HCT116 (cell line): ENCODE results near the gene CDRT15L2. TPM values are rescaled to one million over a fixed set of nuclear protein-coding genes. Genes with fewer than 3 reads are reported as not detected.
"Not testable (repeated sequence)": the region's sequence is repeated elsewhere in the genome, so short reads cannot be mapped to it uniquely, and the experiment has no call there.

Experiments
- ATAC-seq: fragments of 200-7000 bp; cut with Tn5 transposase; 2 replicates; pipeline ENCODE4 v1.9.1; 2020; ENCODE audit warnings: mild to moderate bottlenecking, moderate library complexity
- BruUV-seq: library from RNA; stranded (reverse); fragments of 400-500 nt; replicated peaks from 2 replicates; lab custom pipeline; 2021; lab: Mats Ljungman, UMichigan
- CTCF ChIA-PET: fragments of 300-600 bp; sonication (Branson Sonifier 250); formaldehyde crosslinking; loops from one replicate; lab custom pipeline; 2021; ENCODE audit warnings: antibody characterized with exemption; lab: Charles Lee
- POLR2A ChIA-PET: fragments of 300-600, 350-600 bp; sonication (Branson Sonifier 250); formaldehyde crosslinking; loops from one replicate; lab custom pipeline; 2021; ENCODE audit warnings: antibody characterized with exemption; lab: Charles Lee
- RAD21 ChIA-PET, 2 experiments: fragments of 300-600 bp; sonication (Branson Sonifier 250); formaldehyde crosslinking; loops; one replicate each; lab custom pipeline; 2023; ENCODE audit warnings: low total read pairs in 2 of 2; ENCODE audit not compliant: uncharacterized antibody in 2 of 2, unreplicated experiment in 2 of 2, low non-redundant PET in 1 of 2; lab: Charles Lee
- DNase-seq: peaks from one replicate; pipeline ENCODE4 v3.0.0-alpha.2; 2010; ENCODE audit warnings: low read depth, low spot score
- H2AFZ ChIP-seq: fragments of 200-600 bp; shearing (Covaris generic), sonication (generic); 2 replicates; pipeline ENCODE4 v1.6.1; 2017; ENCODE audit warnings: low read depth, mixed run types, mixed read lengths, antibody characterized with exemption, low read length; ENCODE audit not compliant: poor library complexity, severe bottlenecking
- H3K27ac ChIP-seq: 2 replicates; pipeline ENCODE4 v1.5.1; 2012; ENCODE audit warnings: low read depth, low read length
- H3K27me3 ChIP-seq: fragments of 200-600 bp; sonication (generic); 2 replicates; pipeline ENCODE4 v1.6.1; 2016; ENCODE audit warnings: mixed run types, low read length, mixed read lengths; ENCODE audit not compliant: insufficient read depth
- H3K36me3 ChIP-seq, 2 experiments: fragments of 200-500 bp in 1 of 2; fragments of 200-600 bp in 1 of 2; sonication (Bioruptor generic) in 1 of 2; sonication (generic) in 1 of 2; 2 replicates each; pipeline versions ENCODE4 v1.5.1 to v1.6.1; 2014 to 2016; ENCODE audit warnings: low read length in 2 of 2, inconsistent platforms in 1 of 2, mixed read lengths in 1 of 2, mixed run types in 1 of 2; ENCODE audit not compliant: insufficient read depth in 2 of 2, control insufficient read depth in 1 of 2
- H3K4me1 ChIP-seq, 2 experiments: fragments of 200-600 bp in 1 of 2; sonication (generic) in 1 of 2; 2 replicates each; pipeline versions ENCODE4 v1.5.1 to v1.6.1; 2012 to 2017; ENCODE audit warnings: low read length in 2 of 2, inconsistent platforms in 1 of 2, mild to moderate bottlenecking in 1 of 2, mixed read lengths in 1 of 2, mixed run types in 1 of 2, moderate library complexity in 1 of 2; ENCODE audit not compliant: insufficient read depth in 2 of 2, control insufficient read depth in 1 of 2
- H3K4me2 ChIP-seq: fragments of 200-600 bp; sonication (generic); 2 replicates; pipeline ENCODE4 v1.6.1; 2017; ENCODE audit warnings: mixed run types, low read length, mixed read lengths
- H3K4me3 ChIP-seq, 2 experiments: fragments of 200-600 bp in 1 of 2; sonication (generic) in 1 of 2; replicated peaks in 1 of 2; 2 replicates each; pipeline ENCODE4 v1.5.1; 2011 to 2016; ENCODE audit warnings: low read length in 2 of 2, control low read depth in 1 of 2, low read depth in 1 of 2, mild to moderate bottlenecking in 1 of 2, mixed read lengths in 1 of 2, mixed run types in 1 of 2
- H3K79me2 ChIP-seq: fragments of 200-600 bp; sonication (generic); 2 replicates; pipeline ENCODE4 v1.6.1; 2017; ENCODE audit warnings: mild to moderate bottlenecking, mixed run types, low read length, moderate library complexity, mixed read lengths; ENCODE audit not compliant: insufficient read depth
- H3K9ac ChIP-seq: fragments of 200-600 bp; sonication (generic); 2 replicates; pipeline ENCODE4 v1.6.1; 2016; ENCODE audit warnings: low read length, mixed read lengths
- H3K9me2 ChIP-seq: fragments of 200-600 bp; sonication (generic), shearing (Covaris generic); 2 replicates; pipeline ENCODE4 v1.6.1; 2017; ENCODE audit warnings: mixed run types, mild to moderate bottlenecking, moderate library complexity; ENCODE audit not compliant: insufficient read depth
- H3K9me3 ChIP-seq, 2 experiments: fragments of 200-500 bp in 1 of 2; fragments of 200-600 bp in 1 of 2; sonication (Bioruptor generic) in 1 of 2; sonication (generic) in 1 of 2; 2 replicates each; pipeline ENCODE4 v1.6.1; 2014 to 2017; ENCODE audit warnings: low read length in 2 of 2, mixed read lengths in 2 of 2, inconsistent platforms in 1 of 2, low read depth in 1 of 2, mild to moderate bottlenecking in 1 of 2, mixed run types in 1 of 2, moderate library complexity in 1 of 2; ENCODE audit not compliant: control insufficient read depth in 1 of 2, insufficient read depth in 1 of 2
- H4K20me1 ChIP-seq: fragments of 200-600 bp; sonication (generic), shearing (Covaris generic); 2 replicates; pipeline ENCODE4 v1.6.1; 2017; ENCODE audit warnings: mixed run types, mild to moderate bottlenecking, moderate library complexity; ENCODE audit not compliant: insufficient read depth
- CTCF ChIP-seq, 3 experiments: fragments of 200-600 bp in 1 of 3; sonication (generic) in 1 of 3; IDR thresholded peaks in 2 of 3; conservative IDR thresholded peaks in 1 of 3; 2 replicates each; pipeline ENCODE4 v1.5.1; 2012 to 2017; ENCODE audit warnings: low read depth in 2 of 3, low read length in 2 of 3, antibody characterized with exemption in 1 of 3, borderline replicate concordance in 1 of 3, control low read depth in 1 of 3, mild to moderate bottlenecking in 1 of 3, mixed read lengths in 1 of 3, mixed run types in 1 of 3, moderate library complexity in 1 of 3; ENCODE audit not compliant: insufficient read depth in 1 of 3
- ELF1 ChIP-seq: IDR thresholded peaks from 2 replicates; pipeline ENCODE4 v1.6.1; 2012; ENCODE audit warnings: low read depth, borderline replicate concordance
- EZH2 ChIP-seq: fragments of 200-600 bp; sonication (generic); IDR thresholded peaks from 2 replicates; pipeline ENCODE4 v1.6.1; 2017; ENCODE audit warnings: antibody characterized with exemption, mixed run types
- ZNF274 ChIP-seq: fragments of 200-500 bp; sonication (Bioruptor generic); IDR thresholded peaks from 2 replicates; pipeline ENCODE4 v1.6.1; 2014; ENCODE audit warnings: mild to moderate bottlenecking, low read depth, low read length, inconsistent platforms
- intact Hi-C: fragments of 100-400 bp; cut with micrococcal nuclease; formaldehyde crosslinking; loops from 2 replicates; pipeline ENCODE4 v1.10.0; 2022
- total RNA-seq: library from RNA; stranded (reverse); gene quantifications from one replicate; pipeline ENCODE4 v1.2.1, GENCODE V29; 2021; ENCODE audit not compliant: unreplicated experiment

The CDRT15L2 gene
- total RNA-seq, 1 experiment from 2014 or later = not detected

GRCh38 chr17:20558096-20558495, 21.4 kb upstream of the CDRT15L2 start:
- H3K4me2 ChIP-seq, POLR2A ChIA-PET, BruUV-seq, H3K9me3 ChIP-seq, H3K27ac ChIP-seq, DNase-seq, H2AFZ ChIP-seq, H3K4me3 ChIP-seq, RAD21 ChIA-PET, H4K20me1 ChIP-seq, H3K36me3 ChIP-seq, CTCF ChIA-PET, H3K79me2 ChIP-seq, H3K27me3 ChIP-seq, H3K9me2 ChIP-seq, ATAC-seq, intact Hi-C loops, H3K4me1 ChIP-seq, H3K9ac ChIP-seq: not testable (repeated sequence)

GRCh38 chr17:20559018-20559417, 20.5 kb upstream of the CDRT15L2 start:
- H3K4me3 ChIP-seq, H3K4me2 ChIP-seq, BruUV-seq, intact Hi-C loops, H3K79me2 ChIP-seq, H3K9me2 ChIP-seq, RAD21 ChIA-PET, H3K9ac ChIP-seq, H3K27ac ChIP-seq, H3K36me3 ChIP-seq, H3K9me3 ChIP-seq, H4K20me1 ChIP-seq, CTCF ChIA-PET, DNase-seq, H3K27me3 ChIP-seq, H2AFZ ChIP-seq, H3K4me1 ChIP-seq, ATAC-seq, POLR2A ChIA-PET: not testable (repeated sequence)

GRCh38 chr17:20562587-20562986, 16.9 kb upstream of the CDRT15L2 start:
- RAD21 ChIA-PET = no interaction called here
- BruUV-seq = no TSS peak

More at GRCh38 chr17:20562587-20562986, 16.9 kb upstream of the CDRT15L2 start:
- Histone ChIP-seq H2AFZ (no peak overlapping the region), H3K27ac (no peak overlapping the region), H3K9me2 (no peaks in the 10 kb centered on the region), H3K36me3 (no peaks in the 10 kb centered on the region), H3K4me2 (no peak overlapping the region), H3K9me3 (no peaks in the 10 kb centered on the region), H4K20me1 (no peaks in the 10 kb centered on the region), H3K27me3 (no peaks in the 10 kb centered on the region), H3K9ac (no peak overlapping the region), H3K4me1 (no peaks in the 10 kb centered on the region), H3K4me3 (no peak overlapping the region), H3K79me2 (no peaks in the 10 kb centered on the region)
- ChIA-PET CTCF (no interaction called here), POLR2A (no interaction called here)
- DNase-seq (no peak), ATAC-seq (no peak)
- TF ChIP-seq EZH2 = no peak
- no peak for TF ChIP-seq ELF1
- no peak for TF ChIP-seq ZNF274
- TF ChIP-seq CTCF (IDR thresholded peaks at IDR 0.05 in 2 of 3, conservative IDR thresholded peaks at IDR 0.05 in 1 of 3; ENCODE audit: borderline replicate concordance in 1 of 3, insufficient read depth in 1 of 3, low read depth in 2 of 3, low read length in 2 of 3) = no peak
- intact Hi-C loops = no loop called here
